MM.1S (cell line): ENCODE measurements around the gene STK32B.
A peak's percentile ranks its signal among the peaks of the same experiment; 100 is the strongest.

Experiments used
- DNase-seq: peaks from one replicate; pipeline ENCODE4 v3.0.0-alpha.2; 2015
- H2AFZ ChIP-seq: fragments of 300-600 bp; sonication (generic); 2 replicates; pipeline ENCODE4 v1.6.0; 2016; ENCODE audit warnings: antibody characterized with exemption, low read length
- H3F3A ChIP-seq: fragments of 300-600 bp; sonication (generic); 2 replicates; pipeline ENCODE4 v1.6.1; 2016; ENCODE audit warnings: mild to moderate bottlenecking, antibody characterized with exemption, low read length, moderate library complexity, mixed read lengths; ENCODE audit not compliant: insufficient read depth
- H3K27ac ChIP-seq: fragments of 300-600 bp; sonication (generic); 2 replicates; pipeline ENCODE4 v1.5.1; 2016; ENCODE audit warnings: mild to moderate bottlenecking, low read length
- H3K27me3 ChIP-seq: fragments of 300-600 bp; sonication (generic); replicated peaks from 2 replicates; pipeline ENCODE4 v1.6.0; 2016; ENCODE audit warnings: low read length; ENCODE audit not compliant: insufficient read depth
- H3K36me3 ChIP-seq: fragments of 300-600 bp; sonication (generic); replicated peaks from 2 replicates; pipeline ENCODE4 v1.6.1; 2016; ENCODE audit warnings: mild to moderate bottlenecking, low read length, mixed read lengths; ENCODE audit not compliant: insufficient read depth
- H3K4me1 ChIP-seq: fragments of 300-600 bp; sonication (generic); 2 replicates; pipeline ENCODE4 v1.6.1; 2016; ENCODE audit warnings: low read length, mixed read lengths
- H3K4me2 ChIP-seq: fragments of 300-600 bp; sonication (generic); 2 replicates; pipeline ENCODE4 v1.6.0; 2016; ENCODE audit warnings: low read depth, low read length
- H3K4me3 ChIP-seq: fragments of 300-600 bp; sonication (generic); 2 replicates; pipeline ENCODE4 v1.5.1; 2016; ENCODE audit warnings: low read length, mixed read lengths
- H3K79me2 ChIP-seq: fragments of 300-600 bp; sonication (generic); 2 replicates; pipeline ENCODE4 v1.6.1; 2016; ENCODE audit warnings: mixed run types, low read length, mixed read lengths
- H3K9ac ChIP-seq: fragments of 300-600 bp; sonication (generic); 2 replicates; pipeline ENCODE4 v1.6.1; 2016; ENCODE audit warnings: low read length, mixed read lengths
- H3K9me2 ChIP-seq: fragments of 300-600 bp; sonication (generic); replicated peaks from 2 replicates; pipeline ENCODE4 v1.6.1; 2016; ENCODE audit warnings: mild to moderate bottlenecking, low read length, mixed read lengths; ENCODE audit not compliant: insufficient read depth
- H3K9me3 ChIP-seq: fragments of 300-600 bp; sonication (generic); replicated peaks from 2 replicates; pipeline ENCODE4 v1.6.1; 2016; ENCODE audit warnings: mild to moderate bottlenecking, low read length, mixed read lengths; ENCODE audit not compliant: insufficient read depth
- H4K20me1 ChIP-seq: fragments of 300-600 bp; sonication (generic); 2 replicates; pipeline ENCODE4 v1.6.1; 2016; ENCODE audit warnings: mild to moderate bottlenecking, low read length, moderate library complexity, mixed read lengths; ENCODE audit not compliant: insufficient read depth
- CTCF ChIP-seq: fragments of 300-600 bp; sonication (generic); IDR thresholded peaks from 2 replicates; pipeline ENCODE4 v1.5.1; 2016; ENCODE audit warnings: antibody characterized with exemption, low read length, mixed read lengths
- EZH2 ChIP-seq: fragments of 300-600 bp; sonication (generic); optimal IDR thresholded peaks from 2 replicates; pipeline ENCODE3; 2017; ENCODE audit warnings: low read depth, mild to moderate bottlenecking, antibody characterized with exemption, low read length, mixed read lengths
- EZH2phosphoT487 ChIP-seq: fragments of 300-600 bp; sonication (generic); IDR thresholded peaks from 2 replicates; pipeline ENCODE4 v1.6.1; 2018; ENCODE audit warnings: antibody characterized with exemption, low read length

STK32B gene

GRCh38 chr4:5211282-5211839, 160.1 kb downstream of the STK32B start:
- Histone ChIP-seq H3K79me2 (no peaks in the 10 kb centered on the region), H3F3A (no peaks in the 10 kb centered on the region), H3K4me3 (no peak overlapping the region), H3K4me2 (no peak overlapping the region), H3K9ac (no peak overlapping the region), H3K36me3 (no peaks in the 10 kb centered on the region), H3K27ac (no peak overlapping the region), H4K20me1 (no peaks in the 10 kb centered on the region), H3K27me3 (no peaks in the 10 kb centered on the region), H2AFZ (no peak overlapping the region), H3K4me1 (no peaks in the 10 kb centered on the region), H3K9me3 (no peaks in the 10 kb centered on the region), H3K9me2 (no peaks in the 10 kb centered on the region)
- no peak for DNase-seq
- TF ChIP-seq EZH2phosphoT487, result no peak

- Histone ChIP-seq H3K4me3 (no peak overlapping the region), H3K4me1 (no peaks in the 10 kb centered on the region), H3F3A (no peaks in the 10 kb centered on the region), H3K9ac (no peak overlapping the region), H4K20me1 (no peaks in the 10 kb centered on the region), H3K27me3 (no peaks in the 10 kb centered on the region), H3K9me2 (no peaks in the 10 kb centered on the region), H2AFZ (no peak overlapping the region), H3K27ac (no peak overlapping the region), H3K9me3 (no peaks in the 10 kb centered on the region), H3K36me3 (no peaks in the 10 kb centered on the region), H3K79me2 (no peaks in the 10 kb centered on the region), H3K4me2 (no peak overlapping the region)
- TF ChIP-seq EZH2phosphoT487, result no peak
- no peak for TF ChIP-seq CTCF
- TF ChIP-seq EZH2, result no peak
- DNase-seq, result peak; percentile 11
These were observed 161.2 kb downstream of the STK32B start for GRCh38 chr4:5212255-5213013.

GRCh38 chr4:5213087-5213595, 161.9 kb downstream of the STK32B start:
- Histone ChIP-seq H2AFZ (no peak overlapping the region), H3K9ac (no peak overlapping the region), H3K9me2 (no peaks in the 10 kb centered on the region), H3K79me2 (no peaks in the 10 kb centered on the region), H3K9me3 (no peaks in the 10 kb centered on the region), H3F3A (no peaks in the 10 kb centered on the region), H3K4me1 (no peaks in the 10 kb centered on the region), H3K4me3 (no peak overlapping the region), H3K4me2 (no peak overlapping the region), H3K27ac (no peak overlapping the region), H3K27me3 (no peaks in the 10 kb centered on the region), H3K36me3 (no peaks in the 10 kb centered on the region), H4K20me1 (no peaks in the 10 kb centered on the region)
- TF ChIP-seq CTCF (no peak), EZH2phosphoT487 (no peak), EZH2 (no peak)
- no peak for DNase-seq

- no peaks in the 10 kb centered on the region for H3K79me2 ChIP-seq
- no peaks in the 10 kb centered on the region for H3K27me3 ChIP-seq
- no peaks in the 10 kb centered on the region for H3K4me1 ChIP-seq
- no peak overlapping the region for H3K4me2 ChIP-seq
- H3K9me2 ChIP-seq, result no peaks in the 10 kb centered on the region
- DNase-seq, result no peak
- no peak overlapping the region for H3K27ac ChIP-seq
- H2AFZ ChIP-seq, result no peak overlapping the region
- no peaks in the 10 kb centered on the region for H3F3A ChIP-seq
- no peaks in the 10 kb centered on the region for H3K36me3 ChIP-seq
- H4K20me1 ChIP-seq, result no peaks in the 10 kb centered on the region
- no peaks in the 10 kb centered on the region for H3K9me3 ChIP-seq
- no peak overlapping the region for H3K9ac ChIP-seq
- H3K4me3 ChIP-seq, result no peak overlapping the region
- TF ChIP-seq EZH2, result no peak
These were observed 164.0 kb downstream of the STK32B start for GRCh38 chr4:5215321-5215720.
